ENCODE data around the gene IMPG2. TPM values are rescaled to one million over a fixed set of nuclear protein-coding genes. Genes with fewer than 3 reads are reported as not detected.
"Not testable (repeated sequence)": the region's sequence is repeated elsewhere in the genome, so short reads cannot be mapped to it uniquely, and the experiment has no call there.

The IMPG2 gene
- total RNA-seq, 2 donors from 2014 or later, result 0.08 TPM; not detected in 1

GRCh38 chr3:101310978-101311375 lies 9.4 kb downstream of the IMPG2 start:
- no peak overlapping the region for H3K27ac ChIP-seq
- no peak overlapping the region for H3K4me3 ChIP-seq
- no peak for TF ChIP-seq CTCF (IDR thresholded peaks at IDR 0.05)

GRCh38 chr3:101308147-101308772 lies 12.1 kb downstream of the IMPG2 start:
- H3K9ac ChIP-seq (ENCODE audit: low read depth in 2 of 2, low read length in 2 of 2); H3K4me3 ChIP-seq; intact Hi-C loops (cut with DNase I); H3K4me1 ChIP-seq; H3K27ac ChIP-seq; DNase-seq; H3K27me3 ChIP-seq; H3K36me3 ChIP-seq; H3K9me3 ChIP-seq: not testable (repeated sequence)

More at GRCh38 chr3:101310978-101311375, 9.4 kb downstream of the IMPG2 start:
- no peaks in the 10 kb centered on the region for H3K9me3 ChIP-seq
- intact Hi-C loops (cut with DNase I), result loop anchor here (10.0 kb wide), 1 partner anchor 64 kb away; no protein-coding TSS in a partner anchor
- no peak for DNase-seq
- H3K27me3 ChIP-seq, result no peaks in the 10 kb centered on the region
- H3K36me3 ChIP-seq, result no peaks in the 10 kb centered on the region
- peaks cover 6% of the 10 kb centered on the region for H3K4me1 ChIP-seq
- H3K9ac ChIP-seq (ENCODE audit: low read depth in 2 of 2, low read length in 2 of 2), result no peak overlapping the region

- H3K4me1 ChIP-seq, result no peaks in the 10 kb centered on the region
- no peaks in the 10 kb centered on the region for H3K27me3 ChIP-seq
- no peak overlapping the region for H3K27ac ChIP-seq
- no peak for TF ChIP-seq CTCF (IDR thresholded peaks at IDR 0.05)
- intact Hi-C loops (cut with DNase I), result no loop called here
- no peaks in the 10 kb centered on the region for H3K9me3 ChIP-seq
- DNase-seq, result no peak
- no peak overlapping the region for H3K4me3 ChIP-seq
- no peak overlapping the region for H3K9ac ChIP-seq (ENCODE audit: low read depth in 2 of 2, low read length in 2 of 2)
- no peaks in the 10 kb centered on the region for H3K36me3 ChIP-seq
These were observed 16.5 kb downstream of the IMPG2 start for GRCh38 chr3:101303836-101304235.

- intact Hi-C loops (cut with DNase I), result no loop called here
- Histone ChIP-seq H3K9ac (ENCODE audit: low read depth in 2 of 2, low read length in 2 of 2) (no peak overlapping the region), H3K27me3 (no peaks in the 10 kb centered on the region), H3K4me3 (no peak overlapping the region), H3K9me3 (no peaks in the 10 kb centered on the region), H3K36me3 (no peaks in the 10 kb centered on the region), H3K27ac (no peak overlapping the region), H3K4me1 (no peaks in the 10 kb centered on the region)
- no peak for TF ChIP-seq CTCF (IDR thresholded peaks at IDR 0.05)
- DNase-seq, result no peak
These were observed 17.2 kb downstream of the IMPG2 start for GRCh38 chr3:101303089-101303731.

GRCh38 chr3:101300073-101300472 lies 20.3 kb downstream of the IMPG2 start:
- intact Hi-C loops (cut with DNase I), result no loop called here

More at GRCh38 chr3:101300073-101300472, 20.3 kb downstream of the IMPG2 start:
- no peak for TF ChIP-seq CTCF (IDR thresholded peaks at IDR 0.05)
- DNase-seq, result no peak
- Histone ChIP-seq H3K9ac (ENCODE audit: low read depth in 2 of 2, low read length in 2 of 2) (no peak overlapping the region), H3K4me3 (no peak overlapping the region), H3K36me3 (no peaks in the 10 kb centered on the region), H3K27ac (no peak overlapping the region), H3K4me1 (no peaks in the 10 kb centered on the region), H3K9me3 (no peaks in the 10 kb centered on the region), H3K27me3 (no peaks in the 10 kb centered on the region)

Measured in colonic mucosa (tissue), 4 donors.